Measurements from ENCODE around the gene EWSR1. TPM values are rescaled to one million over a fixed set of nuclear protein-coding genes. Genes with fewer than 3 reads are reported as not detected.

The EWSR1 gene
- total and polyA plus RNA-seq, 2 donors (not counting 1 experiment from before 2014, with no cell fraction given), result 281 to 295 TPM

- H3K36me3 ChIP-seq (replicated peaks in 1 of 2; ENCODE audit: control extremely low read depth in 1 of 2, control insufficient read depth in 1 of 2, extremely low read depth in 1 of 2, insufficient read depth in 2 of 2, low read length in 1 of 2), result peaks cover 2 to 91% of the 10 kb centered on the region in 2 experiments
- H3K79me2 ChIP-seq (ENCODE audit: control insufficient read depth, insufficient read depth, low read length), result peaks cover 24% of the 10 kb centered on the region
- intact Hi-C loops (cut with micrococcal nuclease), result no loop called here
- no peak overlapping the region for H2AFZ ChIP-seq (ENCODE audit: insufficient read depth, low read depth, low read length, poor library complexity, severe bottlenecking)
- Mint-ChIP-seq H3K27ac (no peak overlapping the region), H3K9me3 (ENCODE audit: insufficient read depth) (no peaks in the 10 kb centered on the region), H3K27me3 (no peaks in the 10 kb centered on the region), H3K4me3 (no peak overlapping the region), H3K4me1 (no peaks in the 10 kb centered on the region)
- H3K9ac ChIP-seq (ENCODE audit: low read length), result no peak overlapping the region
- ATAC-seq (ENCODE audit: low read depth) (no peak), DNase-seq (no peak)
- no peaks in the 10 kb centered on the region for H3K27me3 ChIP-seq (replicated peaks in 1 of 4; ENCODE audit: control extremely low read depth in 1 of 4, control insufficient read depth in 3 of 4, insufficient read depth in 4 of 4, low read length in 3 of 4)
- no peak overlapping the region for H3K4me3 ChIP-seq (ENCODE audit: control extremely low read depth in 1 of 5, extremely low read depth in 1 of 5, insufficient read depth in 1 of 5, low read depth in 2 of 5, low read length in 4 of 5)
- TF ChIP-seq EZH2 (IDR thresholded peaks at IDR 0.05; ENCODE audit: borderline replicate concordance, insufficient read depth, low read depth, low read length, poor library complexity, severe bottlenecking), result no peak
- TF ChIP-seq, protein P1, sequence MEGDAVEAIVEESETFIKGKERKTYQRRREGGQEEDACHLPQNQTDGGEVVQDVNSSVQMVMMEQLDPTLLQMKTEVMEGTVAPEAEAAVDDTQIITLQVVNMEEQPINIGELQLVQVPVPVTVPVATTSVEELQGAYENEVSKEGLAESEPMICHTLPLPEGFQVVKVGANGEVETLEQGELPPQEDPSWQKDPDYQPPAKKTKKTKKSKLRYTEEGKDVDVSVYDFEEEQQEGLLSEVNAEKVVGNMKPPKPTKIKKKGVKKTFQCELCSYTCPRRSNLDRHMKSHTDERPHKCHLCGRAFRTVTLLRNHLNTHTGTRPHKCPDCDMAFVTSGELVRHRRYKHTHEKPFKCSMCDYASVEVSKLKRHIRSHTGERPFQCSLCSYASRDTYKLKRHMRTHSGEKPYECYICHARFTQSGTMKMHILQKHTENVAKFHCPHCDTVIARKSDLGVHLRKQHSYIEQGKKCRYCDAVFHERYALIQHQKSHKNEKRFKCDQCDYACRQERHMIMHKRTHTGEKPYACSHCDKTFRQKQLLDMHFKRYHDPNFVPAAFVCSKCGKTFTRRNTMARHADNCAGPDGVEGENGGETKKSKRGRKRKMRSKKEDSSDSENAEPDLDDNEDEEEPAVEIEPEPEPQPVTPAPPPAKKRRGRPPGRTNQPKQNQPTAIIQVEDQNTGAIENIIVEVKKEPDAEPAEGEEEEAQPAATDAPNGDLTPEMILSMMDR (IDR thresholded peaks at IDR 0.05), result no peak
- peaks cover 89% of the 10 kb centered on the region for H4K20me1 ChIP-seq (ENCODE audit: control insufficient read depth, insufficient read depth, low read length, poor library complexity, severe bottlenecking)
- H3K4me1 ChIP-seq (ENCODE audit: control insufficient read depth in 2 of 2, insufficient read depth in 2 of 2, low read length in 2 of 2), result no peaks in the 10 kb centered on the region
- CTCF ChIA-PET, result no interaction called here
- 97% methylated on average over 17 of the region's 23 CpGs for WGBS (ENCODE audit: insufficient coverage)
- no peaks in the 10 kb centered on the region for H3K9me3 ChIP-seq (ENCODE audit: control extremely low read depth in 1 of 3, control insufficient read depth in 2 of 3, insufficient read depth in 1 of 3, low read length in 2 of 3)
- no peak overlapping the region for H3K27ac ChIP-seq (ENCODE audit: low read length in 2 of 2)
- H3K4me2 ChIP-seq (replicated peaks; ENCODE audit: low read depth, low read length, poor library complexity, severe bottlenecking), result no peak overlapping the region
- POLR2A ChIA-PET, result no interaction called here
Observed at GRCh38 chr22:29339381-29340235, 71.5 kb downstream of the EWSR1 start.

DNA sequence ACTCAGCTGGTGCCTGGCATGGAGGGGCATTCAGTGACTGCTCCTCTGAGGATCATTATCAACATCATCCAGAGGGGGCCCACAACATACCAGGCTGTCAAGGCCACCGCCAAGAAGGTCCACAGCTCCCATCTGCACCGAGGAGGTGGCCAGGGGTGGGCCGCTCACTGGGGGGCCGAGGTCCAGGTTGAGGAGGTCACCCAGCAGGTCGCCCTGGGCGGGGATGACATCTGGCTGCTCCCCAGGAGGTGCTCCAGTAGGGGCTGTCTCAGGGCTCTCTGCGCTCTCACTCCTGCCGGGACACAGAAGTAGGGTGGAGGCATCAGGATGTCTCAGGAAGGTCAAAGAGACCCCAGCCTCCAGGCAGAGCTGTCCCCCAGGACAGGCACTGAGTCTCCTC is 72.5 kb downstream of the EWSR1 start:
- 98% methylated on average over 7 of the region's 8 CpGs for WGBS (ENCODE audit: insufficient coverage)
- H2AFZ ChIP-seq (ENCODE audit: insufficient read depth, low read depth, low read length, poor library complexity, severe bottlenecking), result no peak overlapping the region
- no peak overlapping the region for H3K27ac ChIP-seq (ENCODE audit: low read length in 2 of 2)
- peaks cover 24% of the 10 kb centered on the region for H3K79me2 ChIP-seq (ENCODE audit: control insufficient read depth, insufficient read depth, low read length)
- intact Hi-C loops (cut with micrococcal nuclease), result no loop called here
- Mint-ChIP-seq H3K9me3 (ENCODE audit: insufficient read depth) (no peaks in the 10 kb centered on the region), H3K4me3 (no peak overlapping the region), H3K4me1 (no peaks in the 10 kb centered on the region), H3K27ac (no peak overlapping the region), H3K27me3 (no peaks in the 10 kb centered on the region)
- ChIA-PET CTCF (no interaction called here), POLR2A (no interaction called here)
- H3K9me3 ChIP-seq (ENCODE audit: control extremely low read depth in 1 of 3, control insufficient read depth in 2 of 3, insufficient read depth in 1 of 3, low read length in 2 of 3), result no peaks in the 10 kb centered on the region
- H3K36me3 ChIP-seq (replicated peaks in 1 of 2; ENCODE audit: control extremely low read depth in 1 of 2, control insufficient read depth in 1 of 2, extremely low read depth in 1 of 2, insufficient read depth in 2 of 2, low read length in 1 of 2), result peaks cover 2 to 86% of the 10 kb centered on the region in 2 experiments
- ATAC-seq (ENCODE audit: low read depth) (no peak), DNase-seq (no peak)
- H3K27me3 ChIP-seq (replicated peaks in 1 of 4; ENCODE audit: control extremely low read depth in 1 of 4, control insufficient read depth in 3 of 4, insufficient read depth in 4 of 4, low read length in 3 of 4), result no peaks in the 10 kb centered on the region
- no peak overlapping the region for H3K4me2 ChIP-seq (replicated peaks; ENCODE audit: low read depth, low read length, poor library complexity, severe bottlenecking)
- no peak overlapping the region for H3K9ac ChIP-seq (ENCODE audit: low read length)
- peaks cover 81% of the 10 kb centered on the region for H4K20me1 ChIP-seq (ENCODE audit: control insufficient read depth, insufficient read depth, low read length, poor library complexity, severe bottlenecking)
- no peaks in the 10 kb centered on the region for H3K4me1 ChIP-seq (ENCODE audit: control insufficient read depth in 2 of 2, insufficient read depth in 2 of 2, low read length in 2 of 2)
- no peak overlapping the region for H3K4me3 ChIP-seq (ENCODE audit: control extremely low read depth in 1 of 5, extremely low read depth in 1 of 5, insufficient read depth in 1 of 5, low read depth in 2 of 5, low read length in 4 of 5)
- TF ChIP-seq, protein P1 (IDR thresholded peaks at IDR 0.05), result no peak
- TF ChIP-seq EZH2 (IDR thresholded peaks at IDR 0.05; ENCODE audit: borderline replicate concordance, insufficient read depth, low read depth, low read length, poor library complexity, severe bottlenecking), result no peak

Measured in B cell (primary cell).